Astrocyte (in vitro differentiated cells and primary cell): Measurements from ENCODE around the gene CAT. TPM values are rescaled to one million over a fixed set of nuclear protein-coding genes. Genes with fewer than 3 reads are reported as not detected.
A peak's percentile ranks its signal among the peaks of the same experiment; 100 is the strongest.

Experiments
- DNase-seq: peaks from one replicate; pipeline ENCODE4 v3.0.0-alpha.2; 2010; ENCODE audit warnings: low read depth
- FAIRE-seq: peaks from 2 replicates; lab custom pipeline; 2011; peaks lifted over from hg19 to GRCh38; lab: Jason Lieb, UNC
- H2AFZ ChIP-seq: 2 replicates; pipeline ENCODE4 v1.6.0; 2012; ENCODE audit warnings: low read depth, low read length, inconsistent platforms
- H3K27ac ChIP-seq: 2 replicates; pipeline ENCODE4 v1.5.1; 2011; ENCODE audit warnings: low read depth, low read length, inconsistent platforms
- H3K27me3 ChIP-seq: 2 replicates; pipeline ENCODE4 v1.6.0; 2011; ENCODE audit warnings: low read length, inconsistent platforms; ENCODE audit not compliant: insufficient read depth
- H3K36me3 ChIP-seq: 2 replicates; pipeline ENCODE4 v1.5.1; 2011; ENCODE audit warnings: low read length, inconsistent platforms; ENCODE audit not compliant: insufficient read depth
- H3K4me1 ChIP-seq: 2 replicates; pipeline ENCODE4 v1.5.1; 2011; ENCODE audit warnings: low read length, inconsistent platforms; ENCODE audit not compliant: insufficient read depth
- H3K4me2 ChIP-seq: 2 replicates; pipeline ENCODE4 v1.6.0; 2012; ENCODE audit warnings: low read length, inconsistent platforms
- H3K4me3 ChIP-seq: 2 replicates; pipeline ENCODE4 v1.5.1; 2011; ENCODE audit warnings: low read depth, mild to moderate bottlenecking, low read length, inconsistent platforms; ENCODE audit not compliant: insufficient read depth
- H3K79me2 ChIP-seq: 2 replicates; pipeline ENCODE4 v1.6.0; 2012; ENCODE audit warnings: mild to moderate bottlenecking, low read length, inconsistent platforms; ENCODE audit not compliant: insufficient read depth
- H3K9ac ChIP-seq: 2 replicates; pipeline ENCODE4 v1.6.0; 2012; ENCODE audit warnings: mild to moderate bottlenecking, low read length, inconsistent platforms
- H3K9me3 ChIP-seq: 2 replicates; pipeline ENCODE4 v1.5.1; 2012; ENCODE audit warnings: low read depth, mild to moderate bottlenecking, low read length, inconsistent platforms; ENCODE audit not compliant: insufficient read depth
- H4K20me1 ChIP-seq: 2 replicates; pipeline ENCODE4 v1.6.0; 2012; ENCODE audit warnings: low read length, inconsistent platforms; ENCODE audit not compliant: insufficient read depth
- H3K27ac Mint-ChIP-seq: one replicate; pipeline ENCODE4 v1.8.0; 2021; ENCODE audit warnings: mild to moderate bottlenecking, mixed read lengths; ENCODE audit not compliant: unreplicated experiment
- H3K27me3 Mint-ChIP-seq: one replicate; pipeline ENCODE4 v1.8.0; 2021; ENCODE audit warnings: low read depth, mixed read lengths; ENCODE audit not compliant: unreplicated experiment
- H3K36me3 Mint-ChIP-seq: one replicate; pipeline ENCODE4 v1.8.0; 2021; ENCODE audit warnings: low read depth, mixed read lengths; ENCODE audit not compliant: unreplicated experiment
- H3K4me1 Mint-ChIP-seq: one replicate; pipeline ENCODE4 v1.8.0; 2021; ENCODE audit warnings: low read depth, mixed read lengths; ENCODE audit not compliant: unreplicated experiment
- H3K4me3 Mint-ChIP-seq: one replicate; pipeline ENCODE4 v1.8.0; 2021; ENCODE audit warnings: mild to moderate bottlenecking, moderate library complexity, mixed read lengths; ENCODE audit not compliant: unreplicated experiment
- H3K9me3 Mint-ChIP-seq: one replicate; pipeline ENCODE4 v1.8.0; 2021; ENCODE audit warnings: mild to moderate bottlenecking, mixed read lengths; ENCODE audit not compliant: unreplicated experiment
- CTCF ChIP-seq: IDR thresholded peaks from 2 replicates; pipeline ENCODE4 v1.5.1; 2011; ENCODE audit warnings: low read depth, mild to moderate bottlenecking, inconsistent platforms, low read length, moderate library complexity; ENCODE audit not compliant: insufficient read depth
- EZH2 ChIP-seq: IDR thresholded peaks from 2 replicates; pipeline ENCODE4 v1.6.1; 2012; ENCODE audit warnings: mild to moderate bottlenecking, low read length, inconsistent platforms; ENCODE audit not compliant: insufficient read depth
- total RNA-seq: library from RNA; stranded (reverse); gene quantifications from 2 replicates; pipeline ENCODE4 v1.2.1, GENCODE V29; 2021

The CAT gene
- total RNA-seq, 1 donor from 2014 or later = 17.6 TPM

GRCh38 chr11:34425867-34426266 is 12.9 kb upstream of the CAT start:
- H3K4me3 ChIP-seq = no peak overlapping the region
- DNase-seq = peak; percentile 5
- H3K36me3 ChIP-seq = no peaks in the 10 kb centered on the region
- Mint-ChIP-seq H3K27ac (no peak overlapping the region), H3K4me1 (peaks cover 10% of the 10 kb centered on the region), H3K4me3 (no peak overlapping the region), H3K36me3 (no peaks in the 10 kb centered on the region), H3K9me3 (peaks cover 4% of the 10 kb centered on the region), H3K27me3 (no peaks in the 10 kb centered on the region)
- no peak overlapping the region for H3K27ac ChIP-seq
- TF ChIP-seq CTCF (no peak), EZH2 (no peak)
- H3K79me2 ChIP-seq = no peaks in the 10 kb centered on the region
- H3K4me2 ChIP-seq = no peak overlapping the region
- H3K9ac ChIP-seq = no peak overlapping the region
- H4K20me1 ChIP-seq = no peaks in the 10 kb centered on the region
- H3K27me3 ChIP-seq = no peaks in the 10 kb centered on the region
- no peak for FAIRE-seq
- H3K9me3 ChIP-seq = no peaks in the 10 kb centered on the region
- peaks cover 9% of the 10 kb centered on the region for H3K4me1 ChIP-seq
- H2AFZ ChIP-seq = no peak overlapping the region

GRCh38 chr11:34426766-34427185 is 12.0 kb upstream of the CAT start:
- Histone ChIP-seq H3K27ac (peak overlapping the region; percentile 0), H3K4me2 (peak overlapping the region; percentile 27), H3K9me3 (no peaks in the 10 kb centered on the region), H3K79me2 (no peaks in the 10 kb centered on the region), H4K20me1 (no peaks in the 10 kb centered on the region), H3K4me1 (peaks cover 9% of the 10 kb centered on the region), H3K9ac (no peak overlapping the region), H2AFZ (no peak overlapping the region), H3K27me3 (no peaks in the 10 kb centered on the region), H3K4me3 (no peak overlapping the region), H3K36me3 (no peaks in the 10 kb centered on the region)
- Mint-ChIP-seq H3K4me3 (peak overlapping the region; percentile 2), H3K4me1 (peaks cover 10% of the 10 kb centered on the region), H3K9me3 (peaks cover 4% of the 10 kb centered on the region), H3K27me3 (no peaks in the 10 kb centered on the region), H3K36me3 (no peaks in the 10 kb centered on the region), H3K27ac (peak overlapping the region; percentile 72)
- TF ChIP-seq EZH2 (no peak), CTCF (no peak)
- DNase-seq = peak; percentile 37
- peak; percentile 37 for FAIRE-seq

- Histone ChIP-seq H3K27ac (peak overlapping the region; percentile 0), H2AFZ (no peak overlapping the region), H3K4me2 (peak overlapping the region; percentile 27), H3K36me3 (no peaks in the 10 kb centered on the region), H3K9ac (no peak overlapping the region), H3K27me3 (no peaks in the 10 kb centered on the region), H3K4me3 (no peak overlapping the region), H3K9me3 (no peaks in the 10 kb centered on the region), H4K20me1 (no peaks in the 10 kb centered on the region), H3K79me2 (no peaks in the 10 kb centered on the region), H3K4me1 (peaks cover 9% of the 10 kb centered on the region)
- TF ChIP-seq CTCF (no peak), EZH2 (no peak)
- Mint-ChIP-seq H3K9me3 (peaks cover 4% of the 10 kb centered on the region), H3K27ac (peak overlapping the region; percentile 72), H3K4me1 (peaks cover 10% of the 10 kb centered on the region), H3K4me3 (peak overlapping the region; percentile 2), H3K36me3 (no peaks in the 10 kb centered on the region), H3K27me3 (no peaks in the 10 kb centered on the region)
- FAIRE-seq (no peak), DNase-seq (peak; percentile 85)
These were observed 11.4 kb upstream of the CAT start for GRCh38 chr11:34427186-34427805.
